Measurements from ENCODE around the gene PPEF1. TPM values are rescaled to one million over a fixed set of nuclear protein-coding genes. Genes with fewer than 3 reads are reported as not detected.

The PPEF1 gene, protein sequence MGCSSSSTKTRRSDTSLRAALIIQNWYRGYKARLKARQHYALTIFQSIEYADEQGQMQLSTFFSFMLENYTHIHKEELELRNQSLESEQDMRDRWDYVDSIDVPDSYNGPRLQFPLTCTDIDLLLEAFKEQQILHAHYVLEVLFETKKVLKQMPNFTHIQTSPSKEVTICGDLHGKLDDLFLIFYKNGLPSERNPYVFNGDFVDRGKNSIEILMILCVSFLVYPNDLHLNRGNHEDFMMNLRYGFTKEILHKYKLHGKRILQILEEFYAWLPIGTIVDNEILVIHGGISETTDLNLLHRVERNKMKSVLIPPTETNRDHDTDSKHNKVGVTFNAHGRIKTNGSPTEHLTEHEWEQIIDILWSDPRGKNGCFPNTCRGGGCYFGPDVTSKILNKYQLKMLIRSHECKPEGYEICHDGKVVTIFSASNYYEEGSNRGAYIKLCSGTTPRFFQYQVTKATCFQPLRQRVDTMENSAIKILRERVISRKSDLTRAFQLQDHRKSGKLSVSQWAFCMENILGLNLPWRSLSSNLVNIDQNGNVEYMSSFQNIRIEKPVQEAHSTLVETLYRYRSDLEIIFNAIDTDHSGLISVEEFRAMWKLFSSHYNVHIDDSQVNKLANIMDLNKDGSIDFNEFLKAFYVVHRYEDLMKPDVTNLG
- total RNA-seq: 0.30 TPM in 1 of 2 replicates, not detected in the other

GRCh38 chrX:18707426-18708049, at the start of gene PPEF1:
PPEF1 (plus strand) TSS chrX:18707645; CDS start chrX:18707781, 136 bp downstream.

DNA sequence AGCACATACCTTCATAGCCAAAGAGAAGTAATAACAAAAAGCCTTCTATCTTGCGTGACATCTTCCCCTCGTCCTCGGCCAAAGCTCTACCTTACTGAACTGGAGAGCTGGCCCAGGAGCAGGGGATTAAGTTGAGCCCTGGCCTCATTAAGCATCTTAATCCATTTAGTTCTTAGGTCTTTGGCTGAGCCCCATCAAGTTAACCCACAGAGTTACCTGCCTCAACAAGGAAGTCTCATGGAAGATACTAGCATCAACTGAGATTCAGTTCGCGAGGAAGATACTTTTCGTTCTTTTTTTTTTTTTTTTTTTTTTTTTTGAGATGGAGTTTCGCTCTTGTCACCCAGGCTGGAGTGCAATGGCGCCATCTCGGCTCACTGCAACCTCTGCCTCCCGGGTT, 35.4 kb upstream of the PPEF1 start, which contains the start of gene RS1:
Gene RS1, minus strand, starts transcription at position 101 of the 400 bp plus-strand sequence. Its CDS starts 40 bp downstream, at position 61.

Other genes with a start within 250 kb of the PPEF1 start
- not detected in 2 replicates for gene RS1, start 35.5 kb upstream of the PPEF1 start, total RNA-seq